HG02884 (cell line): ENCODE measurements around the gene TTR.

Experiments used
- ATAC-seq: cut with Tn5 transposase; IDR thresholded peaks from one replicate; pipeline ENCODE4 v1.9.1; 2021; ENCODE audit warnings: mild to moderate bottlenecking, moderate library complexity; ENCODE audit not compliant: unreplicated experiment

Gene TTR

DNA sequence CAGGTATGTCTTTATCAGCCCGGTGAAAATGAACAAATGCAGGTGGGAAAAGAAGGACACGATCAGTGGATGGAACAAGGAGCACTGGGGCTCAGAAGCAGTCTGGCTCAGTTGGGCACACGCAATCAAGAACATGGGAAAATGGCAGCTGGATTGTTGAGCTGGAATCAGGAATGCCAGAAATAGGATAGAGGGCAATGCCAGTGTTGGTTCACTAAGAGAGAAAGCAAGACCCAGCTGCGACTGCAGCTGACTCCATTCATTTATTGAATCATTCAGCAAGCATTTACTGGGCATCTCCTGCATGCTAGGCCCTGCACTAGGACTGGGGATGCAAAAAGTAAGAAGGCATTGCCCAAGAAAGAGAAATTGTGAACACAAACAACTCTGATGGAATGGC, 13.6 kb upstream of the TTR start:
- ATAC-seq, result no peak

DNA sequence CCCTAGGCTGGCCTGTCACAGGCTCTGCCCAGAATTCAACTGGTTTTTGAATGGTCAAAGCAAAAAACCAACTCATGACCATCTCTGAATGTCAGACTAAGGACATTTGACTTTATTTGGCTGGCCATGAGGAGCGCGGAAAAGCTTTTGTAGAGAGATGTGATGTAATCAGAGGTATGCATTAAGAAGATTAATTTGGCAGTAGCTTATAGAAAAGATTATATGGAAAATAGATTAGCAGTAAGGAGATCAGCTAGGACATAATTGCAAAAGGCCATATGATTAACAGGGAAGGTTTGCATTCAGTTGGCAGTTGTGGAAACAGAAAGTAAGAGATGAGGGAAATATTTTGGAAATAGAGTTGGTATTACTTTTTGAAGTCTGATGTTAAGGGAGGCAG, 12.3 kb upstream of the TTR start:
- ATAC-seq, result no peak

DNA sequence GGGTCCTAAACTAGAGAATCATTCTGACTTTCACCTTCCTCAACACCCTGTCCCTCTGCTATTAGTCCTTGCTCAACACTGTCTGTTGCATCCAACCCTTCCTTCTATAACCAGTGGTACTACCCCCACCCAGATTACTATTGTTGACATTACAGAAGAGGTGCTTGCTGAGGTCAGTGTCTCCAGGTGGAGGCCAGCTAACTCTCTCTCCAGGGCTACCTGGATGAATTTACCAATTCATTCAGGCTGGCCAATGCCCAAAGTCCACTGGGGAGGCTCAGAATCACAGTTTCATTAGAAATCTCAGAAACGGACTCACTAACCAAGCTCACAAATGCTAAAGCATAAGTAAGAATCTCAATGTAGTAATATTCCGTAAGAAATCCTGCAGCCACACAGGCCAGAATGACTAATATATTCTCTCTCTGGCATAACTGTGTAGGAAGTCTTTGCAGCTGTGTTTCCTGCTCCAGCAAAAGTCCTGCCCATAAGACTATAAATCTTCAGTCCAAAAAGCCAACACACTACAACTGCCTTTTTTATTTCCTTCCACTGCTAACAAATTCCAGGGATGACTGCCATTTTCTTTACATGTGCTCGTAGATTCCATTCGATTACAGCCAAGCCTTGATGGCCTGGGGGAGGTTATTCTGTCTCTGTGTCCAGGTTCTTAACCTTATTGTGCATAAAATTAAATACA, 10.0 kb upstream of the TTR start:
- no peak for ATAC-seq

DNA sequence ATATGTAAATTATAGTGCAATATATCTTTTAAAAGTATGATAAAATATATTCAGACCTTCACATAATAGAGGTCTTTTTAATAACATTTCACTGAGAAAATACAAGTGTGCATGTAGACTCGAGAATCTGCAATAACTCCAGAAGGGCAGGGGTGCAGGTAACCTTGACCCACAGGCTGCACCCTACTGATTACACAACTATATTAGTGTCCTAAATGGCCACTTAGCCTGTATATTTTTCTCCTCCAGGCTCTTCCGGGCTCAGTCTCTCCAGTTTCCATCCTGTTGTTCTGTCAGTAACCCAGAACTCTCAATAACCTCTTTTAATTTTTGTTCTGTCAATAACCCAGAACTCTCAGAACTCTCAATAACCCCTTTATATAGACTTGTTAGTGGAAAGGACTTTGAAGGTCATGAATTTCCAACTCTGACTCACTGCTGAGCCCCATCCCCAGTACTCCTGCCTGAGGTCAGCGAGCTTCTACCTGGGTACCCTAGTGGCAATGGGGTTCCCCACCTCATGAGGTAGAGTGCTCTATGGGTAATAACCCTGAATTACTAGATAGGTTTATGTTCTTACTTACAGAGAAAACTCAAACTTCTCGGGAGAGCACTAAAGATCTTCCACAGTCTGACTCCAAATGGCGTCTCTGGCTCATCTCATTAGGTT, 8.4 kb upstream of the TTR start:
- no peak for ATAC-seq

DNA sequence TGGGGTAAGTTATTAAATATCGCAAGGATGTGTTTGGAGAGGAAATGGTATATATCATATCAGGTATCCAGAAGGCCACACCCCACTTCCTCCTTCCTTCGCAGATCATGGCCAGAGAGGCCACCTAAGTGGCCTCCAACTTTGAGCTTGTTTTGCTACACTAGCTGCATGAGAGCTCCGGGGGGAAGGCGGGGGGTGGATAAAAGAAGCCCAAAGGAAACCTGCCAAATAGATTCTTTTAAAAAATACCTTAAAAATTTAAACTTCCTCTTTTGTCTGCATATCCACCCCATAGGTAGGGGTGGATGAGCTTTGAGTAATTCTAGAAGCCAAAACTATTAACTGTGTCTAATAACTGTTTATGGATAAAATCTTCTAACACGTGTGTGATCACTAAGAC, 5.7 kb upstream of the TTR start:
- ATAC-seq, result no peak

DNA sequence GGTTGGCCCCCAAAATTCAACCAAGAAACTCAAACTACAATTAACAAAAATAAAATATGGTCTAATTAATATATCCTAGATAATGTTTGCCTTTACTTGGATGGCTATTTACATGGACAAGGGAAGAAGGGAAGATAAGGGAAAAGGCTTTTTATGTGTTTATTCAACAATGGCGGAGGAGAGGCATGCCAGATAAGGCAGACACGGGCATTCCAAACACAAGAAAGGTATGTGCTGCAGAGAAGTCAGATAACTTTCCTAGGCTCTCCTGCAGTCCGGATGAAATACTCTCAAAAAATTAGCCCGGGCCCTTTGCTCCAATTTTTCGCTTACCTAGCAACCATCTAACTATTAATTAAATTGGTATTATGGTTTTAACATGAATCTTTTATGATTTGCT, 5.1 kb upstream of the TTR start:
- ATAC-seq, result no peak

DNA sequence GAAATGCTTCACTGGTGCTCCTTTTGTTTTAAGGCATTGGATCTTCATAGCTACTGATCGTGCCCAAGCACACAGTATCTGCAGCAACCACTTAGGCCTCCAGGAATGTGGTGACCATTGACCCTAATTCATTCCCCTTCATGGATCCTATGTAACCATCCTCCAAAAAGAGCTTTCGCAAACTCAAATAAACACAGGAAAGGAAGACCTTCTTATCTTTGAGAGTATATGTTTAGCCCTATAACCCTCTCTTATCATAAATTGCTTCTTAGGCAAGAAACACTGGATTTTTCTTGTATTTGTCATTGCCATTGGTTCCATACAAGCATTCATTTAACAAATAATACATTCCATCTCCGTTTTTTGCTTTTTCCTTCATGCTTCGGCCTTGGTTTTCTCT, 4.1 kb upstream of the TTR start:
- no peak for ATAC-seq

DNA sequence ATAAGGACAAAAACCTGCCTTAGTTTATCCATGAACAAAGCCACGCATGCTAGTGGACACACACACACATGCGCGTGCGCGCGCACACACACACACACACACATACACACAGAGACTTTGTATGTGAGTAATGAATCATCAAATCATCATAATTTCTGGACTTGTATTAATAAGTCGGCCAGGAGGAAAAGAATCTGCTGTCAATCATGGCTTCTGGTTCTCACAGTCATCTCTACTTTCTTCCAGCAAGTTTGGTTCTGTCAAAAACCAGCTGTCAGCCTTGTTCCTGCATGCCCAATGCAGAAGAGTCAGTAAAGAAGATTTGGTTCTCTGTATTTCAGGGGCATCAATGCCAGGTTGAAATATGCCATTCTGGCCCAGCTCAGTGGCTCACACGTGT, 1.1 kb upstream of the TTR start:
- no peak for ATAC-seq

DNA sequence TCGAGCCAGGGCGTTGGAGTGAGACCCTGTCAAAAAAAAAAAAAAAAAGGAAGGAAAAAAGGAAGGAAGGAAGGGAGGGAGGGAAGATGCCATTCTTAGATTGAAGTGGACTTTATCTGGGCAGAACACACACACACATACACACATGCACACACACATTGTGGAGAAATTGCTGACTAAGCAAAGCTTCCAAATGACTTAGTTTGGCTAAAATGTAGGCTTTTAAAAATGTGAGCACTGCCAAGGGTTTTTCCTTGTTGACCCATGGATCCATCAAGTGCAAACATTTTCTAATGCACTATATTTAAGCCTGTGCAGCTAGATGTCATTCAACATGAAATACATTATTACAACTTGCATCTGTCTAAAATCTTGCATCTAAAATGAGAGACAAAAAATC, 564 bp upstream of the TTR start:
- no peak for ATAC-seq

DNA sequence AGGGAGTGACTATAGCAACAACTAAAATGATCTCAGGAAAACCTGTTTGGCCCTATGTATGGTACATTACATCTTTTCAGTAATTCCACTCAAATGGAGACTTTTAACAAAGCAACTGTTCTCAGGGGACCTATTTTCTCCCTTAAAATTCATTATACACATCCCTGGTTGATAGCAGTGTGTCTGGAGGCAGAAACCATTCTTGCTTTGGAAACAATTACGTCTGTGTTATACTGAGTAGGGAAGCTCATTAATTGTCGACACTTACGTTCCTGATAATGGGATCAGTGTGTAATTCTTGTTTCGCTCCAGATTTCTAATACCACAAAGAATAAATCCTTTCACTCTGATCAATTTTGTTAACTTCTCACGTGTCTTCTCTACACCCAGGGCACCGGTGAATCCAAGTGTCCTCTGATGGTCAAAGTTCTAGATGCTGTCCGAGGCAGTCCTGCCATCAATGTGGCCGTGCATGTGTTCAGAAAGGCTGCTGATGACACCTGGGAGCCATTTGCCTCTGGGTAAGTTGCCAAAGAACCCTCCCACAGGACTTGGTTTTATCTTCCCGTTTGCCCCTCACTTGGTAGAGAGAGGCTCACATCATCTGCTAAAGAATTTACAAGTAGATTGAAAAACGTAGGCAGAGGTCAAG, 955 bp downstream of the TTR start:
- ATAC-seq, result no peak

DNA sequence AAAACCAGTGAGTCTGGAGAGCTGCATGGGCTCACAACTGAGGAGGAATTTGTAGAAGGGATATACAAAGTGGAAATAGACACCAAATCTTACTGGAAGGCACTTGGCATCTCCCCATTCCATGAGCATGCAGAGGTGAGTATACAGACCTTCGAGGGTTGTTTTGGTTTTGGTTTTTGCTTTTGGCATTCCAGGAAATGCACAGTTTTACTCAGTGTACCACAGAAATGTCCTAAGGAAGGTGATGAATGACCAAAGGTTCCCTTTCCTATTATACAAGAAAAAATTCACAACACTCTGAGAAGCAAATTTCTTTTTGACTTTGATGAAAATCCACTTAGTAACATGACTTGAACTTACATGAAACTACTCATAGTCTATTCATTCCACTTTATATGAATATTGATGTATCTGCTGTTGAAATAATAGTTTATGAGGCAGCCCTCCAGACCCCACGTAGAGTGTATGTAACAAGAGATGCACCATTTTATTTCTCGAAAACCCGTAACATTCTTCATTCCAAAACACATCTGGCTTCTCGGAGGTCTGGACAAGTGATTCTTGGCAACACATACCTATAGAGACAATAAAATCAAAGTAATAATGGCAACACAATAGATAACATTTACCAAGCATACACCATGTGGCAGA, 3.6 kb downstream of the TTR start:
- no peak for ATAC-seq

DNA sequence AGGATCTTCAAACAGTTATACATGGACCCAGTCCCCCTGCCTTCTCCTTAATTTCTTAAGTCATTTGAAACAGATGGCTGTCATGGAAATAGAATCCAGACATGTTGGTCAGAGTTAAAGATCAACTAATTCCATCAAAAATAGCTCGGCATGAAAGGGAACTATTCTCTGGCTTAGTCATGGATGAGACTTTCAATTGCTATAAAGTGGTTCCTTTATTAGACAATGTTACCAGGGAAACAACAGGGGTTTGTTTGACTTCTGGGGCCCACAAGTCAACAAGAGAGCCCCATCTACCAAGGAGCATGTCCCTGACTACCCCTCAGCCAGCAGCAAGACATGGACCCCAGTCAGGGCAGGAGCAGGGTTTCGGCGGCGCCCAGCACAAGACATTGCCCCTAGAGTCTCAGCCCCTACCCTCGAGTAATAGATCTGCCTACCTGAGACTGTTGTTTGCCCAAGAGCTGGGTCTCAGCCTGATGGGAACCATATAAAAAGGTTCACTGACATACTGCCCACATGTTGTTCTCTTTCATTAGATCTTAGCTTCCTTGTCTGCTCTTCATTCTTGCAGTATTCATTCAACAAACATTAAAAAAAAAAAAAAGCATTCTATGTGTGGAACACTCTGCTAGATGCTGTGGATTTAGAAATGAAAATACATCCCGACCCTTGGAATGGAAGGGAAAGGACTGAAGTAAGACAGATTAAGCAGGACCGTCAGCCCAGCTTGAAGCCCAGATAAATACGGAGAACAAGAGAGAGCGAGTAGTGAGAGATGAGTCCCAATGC, 4.6 kb downstream of the TTR start:
- no peak for ATAC-seq

DNA sequence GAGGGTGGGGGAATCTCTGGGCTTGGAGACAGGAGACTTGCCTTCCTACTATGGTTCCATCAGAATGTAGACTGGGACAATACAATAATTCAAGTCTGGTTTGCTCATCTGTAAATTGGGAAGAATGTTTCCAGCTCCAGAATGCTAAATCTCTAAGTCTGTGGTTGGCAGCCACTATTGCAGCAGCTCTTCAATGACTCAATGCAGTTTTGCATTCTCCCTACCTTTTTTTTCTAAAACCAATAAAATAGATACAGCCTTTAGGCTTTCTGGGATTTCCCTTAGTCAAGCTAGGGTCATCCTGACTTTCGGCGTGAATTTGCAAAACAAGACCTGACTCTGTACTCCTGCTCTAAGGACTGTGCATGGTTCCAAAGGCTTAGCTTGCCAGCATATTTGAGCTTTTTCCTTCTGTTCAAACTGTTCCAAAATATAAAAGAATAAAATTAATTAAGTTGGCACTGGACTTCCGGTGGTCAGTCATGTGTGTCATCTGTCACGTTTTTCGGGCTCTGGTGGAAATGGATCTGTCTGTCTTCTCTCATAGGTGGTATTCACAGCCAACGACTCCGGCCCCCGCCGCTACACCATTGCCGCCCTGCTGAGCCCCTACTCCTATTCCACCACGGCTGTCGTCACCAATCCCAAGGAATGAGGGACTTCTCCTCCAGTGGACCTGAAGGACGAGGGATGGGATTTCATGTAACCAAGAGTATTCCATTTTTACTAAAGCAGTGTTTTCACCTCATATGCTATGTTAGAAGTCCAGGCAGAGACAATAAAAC, 6.5 kb downstream of the TTR start:
- no peak for ATAC-seq

DNA sequence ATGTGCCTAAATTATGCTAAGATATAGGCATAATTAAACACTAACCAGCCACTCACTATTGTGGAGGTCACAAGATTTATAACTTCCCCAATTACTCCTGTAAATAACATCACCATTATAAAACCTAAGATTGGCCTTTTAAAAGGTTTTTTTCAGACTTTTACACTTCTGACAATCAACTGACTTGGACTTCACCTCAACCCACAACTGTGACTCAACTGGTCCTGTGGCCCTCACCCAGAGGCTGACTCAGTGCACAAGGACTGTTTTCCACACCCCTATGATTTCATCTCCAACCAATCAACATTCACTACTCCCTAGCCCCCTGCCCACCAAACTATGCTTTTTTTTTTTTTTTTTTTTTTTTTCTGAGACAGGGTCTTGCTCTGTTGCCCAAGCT, 11.6 kb downstream of the TTR start:
- no peak for ATAC-seq

DNA sequence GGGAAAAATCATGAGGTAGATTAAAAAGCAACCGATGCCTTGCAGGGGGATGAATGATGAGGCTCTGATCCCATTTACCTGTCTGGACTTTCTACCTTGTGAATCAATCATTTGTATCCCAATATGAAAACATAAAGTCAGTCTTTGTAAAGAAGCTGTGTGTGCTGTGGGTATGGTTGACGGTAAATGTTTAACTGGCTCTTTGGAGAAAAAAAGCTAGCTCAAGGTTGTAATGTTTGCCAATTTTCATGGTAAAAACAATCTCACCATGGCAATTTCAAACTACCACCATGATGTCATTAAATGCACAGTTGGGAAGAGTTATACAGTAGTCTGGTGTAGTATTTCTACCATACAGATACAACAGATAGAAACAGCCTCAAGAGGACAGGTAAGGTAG, 14.6 kb downstream of the TTR start:
- ATAC-seq, result no peak

DNA sequence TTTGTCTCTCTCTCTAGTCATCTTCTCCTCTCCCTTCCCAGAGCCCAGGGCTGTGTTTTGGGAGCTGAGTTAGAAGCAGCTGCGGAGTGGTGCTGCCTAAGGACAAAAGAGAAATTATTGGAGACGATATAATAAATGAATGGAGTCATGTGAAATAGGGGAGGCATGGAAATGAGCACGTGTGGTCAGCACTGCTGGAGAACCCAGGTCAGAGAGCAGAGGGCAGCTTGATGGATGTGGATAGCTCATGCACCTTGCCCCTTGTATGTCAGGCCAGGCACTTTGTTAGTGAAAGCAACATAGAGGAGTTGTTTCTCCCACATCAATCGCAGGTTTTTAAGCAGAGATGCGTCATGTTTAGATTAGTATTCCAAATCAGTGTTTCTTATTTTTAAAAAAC, 15.7 kb downstream of the TTR start:
- no peak for ATAC-seq

DNA sequence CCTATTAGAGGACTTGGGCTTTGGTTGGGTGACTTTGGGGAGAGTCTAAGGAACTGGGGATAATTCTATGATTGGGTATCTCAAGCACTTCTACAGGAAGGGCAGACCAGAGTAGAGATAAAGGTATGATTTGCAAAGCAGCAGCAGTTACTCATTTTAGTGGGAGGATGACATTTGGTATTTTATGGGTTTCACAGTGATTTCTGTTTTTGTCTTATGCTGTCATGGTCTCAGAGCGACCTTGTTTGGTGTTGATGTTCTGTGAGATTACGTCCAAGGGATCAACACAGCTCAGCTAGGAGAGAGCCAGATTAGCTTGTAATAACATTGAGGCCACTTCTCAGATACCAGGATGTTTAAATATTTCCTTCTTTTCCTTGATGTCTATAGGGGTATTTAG, 18.2 kb downstream of the TTR start:
- no peak for ATAC-seq

DNA sequence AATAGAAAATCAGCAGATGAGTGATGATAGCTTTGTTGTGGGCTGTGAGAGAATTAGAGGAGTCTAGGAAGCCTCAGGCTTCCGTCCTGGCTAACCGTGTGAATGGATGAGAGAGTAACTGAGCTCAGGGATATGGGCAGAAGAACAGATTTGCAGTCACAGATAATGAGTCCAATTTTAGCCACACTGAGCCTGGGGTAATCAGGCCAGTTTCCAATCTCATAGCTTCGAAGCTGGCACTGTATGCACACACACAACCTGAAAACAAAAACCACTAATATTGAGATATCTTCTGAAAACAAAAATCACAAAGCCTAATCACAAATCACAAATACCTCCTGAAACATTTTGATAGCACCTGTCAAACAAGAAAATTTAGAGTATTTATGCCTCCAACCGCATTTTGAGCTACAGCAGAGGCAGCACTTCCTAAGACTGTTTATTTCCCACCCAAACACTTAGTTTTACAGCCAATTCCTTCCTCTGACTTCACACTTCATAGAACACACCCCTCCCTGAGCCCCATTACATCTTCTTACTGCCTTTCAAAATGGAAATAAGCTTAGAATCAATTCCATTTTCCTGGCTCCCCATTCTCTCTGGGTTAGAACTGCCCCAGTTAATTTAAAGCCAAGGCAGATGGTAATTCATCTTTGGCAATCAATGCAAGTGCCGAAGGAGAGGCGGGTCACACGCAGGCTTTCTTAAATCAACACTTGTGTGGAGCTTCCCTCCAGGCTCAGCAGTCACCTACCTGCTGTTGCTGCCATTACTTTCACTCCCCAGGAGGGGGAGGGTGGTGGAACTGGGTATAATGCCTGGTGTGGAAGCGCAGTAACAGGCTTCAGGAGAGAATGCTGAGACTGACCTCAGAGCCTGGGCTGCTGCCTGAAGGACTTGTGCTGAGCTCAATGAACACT, 18.9 kb downstream of the TTR start:
- ATAC-seq, result peak; percentile 48

DNA sequence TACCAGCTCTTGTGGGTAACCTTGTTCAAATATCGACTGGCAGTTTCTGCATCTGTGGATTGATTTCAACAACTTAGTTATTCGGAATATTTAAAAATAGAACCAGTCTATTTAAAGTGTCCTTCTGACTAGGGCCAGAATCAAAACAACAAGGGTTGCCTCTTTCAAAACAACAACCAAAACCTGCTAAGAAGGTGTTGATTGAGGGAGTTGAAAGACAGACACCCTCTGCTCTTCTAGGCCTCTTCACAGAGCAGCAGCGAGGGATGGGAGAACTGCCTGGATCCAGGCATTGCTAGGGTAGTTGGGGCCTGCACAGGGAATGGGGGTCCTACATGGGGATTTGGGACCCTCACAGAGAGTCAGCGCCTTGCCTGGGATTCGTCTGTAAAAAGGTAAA, 19.8 kb downstream of the TTR start:
- no peak for ATAC-seq
